GDM1 (cell line): ENCODE measurements around the gene CMTM7.

Source experiments
- DNase-seq: peaks from one replicate; lab custom pipeline; 2025; lab: John Stamatoyannopoulos, UW

Gene CMTM7

DNA sequence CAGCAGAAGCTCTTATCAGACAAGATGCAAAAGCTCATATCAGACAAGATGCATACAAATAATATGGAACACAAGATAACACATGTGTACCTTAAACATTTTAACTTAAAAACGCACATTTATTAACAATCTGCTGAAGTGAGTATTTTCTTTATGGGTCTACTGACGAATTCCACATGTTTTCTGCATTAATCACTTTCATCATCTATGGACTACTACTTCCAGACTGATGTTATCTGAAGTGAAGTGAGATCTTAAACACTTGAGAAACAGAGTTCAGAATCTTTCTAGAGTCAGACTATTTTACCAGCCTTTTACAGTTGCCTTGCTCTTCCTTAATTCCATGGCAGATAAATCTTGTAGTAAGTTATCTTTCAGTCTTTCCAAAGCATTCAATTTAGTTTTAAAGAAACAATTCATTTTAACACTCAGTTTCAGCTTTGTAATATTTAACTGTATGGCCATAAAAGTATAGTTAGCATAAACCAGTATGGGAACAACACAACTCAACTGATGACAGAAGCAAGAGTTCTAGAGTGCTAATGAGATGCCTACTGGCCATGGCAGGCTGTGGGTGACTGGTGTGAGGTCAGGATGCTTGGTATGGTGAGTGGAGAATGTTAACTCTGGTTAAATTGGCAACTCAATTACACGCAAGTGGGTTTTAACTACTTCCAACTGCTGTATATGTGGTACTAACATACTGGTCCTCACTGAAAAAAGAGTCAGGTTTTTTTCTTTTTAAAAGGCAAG, 101.2 kb downstream of the CMTM7 start:
- no peak for DNase-seq

DNA sequence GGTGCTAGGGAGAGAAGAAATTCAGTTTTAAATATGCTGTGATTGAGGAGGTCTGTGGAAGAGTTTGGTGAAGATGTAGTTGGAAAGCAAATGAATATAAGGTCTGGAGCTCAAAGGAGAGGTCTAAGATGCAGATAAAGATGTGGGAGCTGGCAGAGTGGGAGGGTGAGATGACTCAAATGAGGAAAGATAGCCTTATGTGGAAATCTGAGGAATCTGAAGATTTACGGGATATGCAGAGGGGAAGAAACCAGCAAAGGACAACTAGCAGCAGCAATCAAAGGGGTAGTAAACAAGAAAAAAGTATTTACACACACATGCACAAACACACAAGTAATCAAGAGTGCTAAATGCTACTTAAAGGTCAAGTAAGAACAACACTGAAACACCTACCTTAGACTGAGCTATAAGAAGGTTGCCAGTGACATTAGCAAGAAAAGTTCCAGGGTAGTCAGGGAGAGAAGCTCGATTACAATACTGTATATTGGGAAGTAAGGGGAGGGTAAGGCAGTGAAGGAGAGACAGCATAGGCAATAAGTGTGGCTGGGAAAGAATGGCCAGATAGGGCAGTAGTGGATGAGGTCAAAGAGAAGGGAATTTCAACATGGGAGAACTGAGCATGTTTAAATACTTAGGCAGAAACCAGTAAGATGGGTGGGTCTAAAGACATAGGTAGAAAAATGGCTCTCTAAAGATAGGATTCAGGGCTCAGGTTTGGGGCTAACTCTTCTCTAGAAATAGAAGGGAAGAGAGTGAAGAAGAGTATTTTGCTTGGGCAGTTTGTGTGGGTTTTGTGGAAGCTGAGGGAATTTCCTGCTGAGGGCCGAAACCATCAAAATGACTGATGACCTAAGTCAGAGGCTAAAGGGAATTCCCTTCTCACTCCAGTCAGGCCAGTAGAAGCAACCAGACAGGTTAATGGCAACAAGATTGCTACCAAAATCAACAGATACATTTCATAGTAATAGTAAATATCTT, 102.1 kb downstream of the CMTM7 start:
- DNase-seq, result no peak

DNA sequence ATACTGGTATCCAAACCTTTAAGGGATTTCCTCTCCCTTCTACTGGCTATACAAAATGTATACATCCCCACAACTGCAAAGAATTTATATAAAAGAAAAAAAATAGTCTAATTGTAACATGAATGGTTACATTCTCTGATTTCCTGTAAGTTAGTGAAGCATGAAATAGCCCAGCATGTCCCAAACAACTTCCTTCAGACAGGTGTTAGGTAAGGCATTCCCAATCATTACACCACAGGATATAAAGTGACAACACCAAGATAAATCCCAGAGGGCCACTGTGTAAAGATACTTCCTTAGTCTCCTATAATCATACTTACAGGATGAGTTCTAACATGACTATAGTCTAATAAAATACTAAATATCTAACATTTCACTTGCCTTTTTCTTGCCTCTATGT, 103.4 kb downstream of the CMTM7 start:
- no peak for DNase-seq

DNA sequence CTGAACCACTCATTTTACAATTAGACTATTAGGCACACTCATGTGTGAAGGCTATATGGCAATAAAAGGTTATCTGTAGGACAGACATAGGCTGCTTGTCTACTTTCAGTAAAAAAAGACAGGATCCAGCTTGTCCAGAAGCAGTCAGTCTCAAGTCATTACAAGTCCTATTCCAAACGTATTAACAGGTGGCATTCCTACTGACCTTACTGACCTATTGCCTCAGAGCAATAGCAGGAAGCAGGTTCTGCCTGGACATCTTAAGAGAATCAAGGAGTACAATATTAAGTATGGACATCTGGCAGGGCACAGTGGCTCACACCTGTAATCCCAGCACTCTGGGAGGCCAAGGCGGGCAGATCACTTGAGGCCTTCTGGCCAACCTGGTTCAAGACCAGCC, 104.0 kb downstream of the CMTM7 start:
- DNase-seq, result no peak

DNA sequence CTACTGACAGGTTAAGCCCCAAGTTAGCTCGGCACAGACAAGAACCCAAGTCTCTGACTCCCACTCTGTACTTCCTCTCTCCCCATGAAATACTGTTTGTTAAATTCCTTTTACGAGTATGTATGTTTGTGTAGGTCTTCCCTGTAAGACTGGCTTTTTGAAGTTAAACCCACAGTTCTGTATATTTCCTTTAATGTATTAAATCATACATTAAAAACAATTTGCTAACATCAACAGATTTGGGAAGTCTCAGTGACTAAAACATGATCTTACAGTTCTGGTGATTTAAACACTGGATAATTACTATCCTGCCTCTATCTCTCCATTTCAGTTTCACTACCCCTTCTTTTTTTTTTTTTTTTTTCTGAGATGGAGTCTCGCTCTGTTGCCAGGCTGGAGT, 106.6 kb downstream of the CMTM7 start:
- no peak for DNase-seq

DNA sequence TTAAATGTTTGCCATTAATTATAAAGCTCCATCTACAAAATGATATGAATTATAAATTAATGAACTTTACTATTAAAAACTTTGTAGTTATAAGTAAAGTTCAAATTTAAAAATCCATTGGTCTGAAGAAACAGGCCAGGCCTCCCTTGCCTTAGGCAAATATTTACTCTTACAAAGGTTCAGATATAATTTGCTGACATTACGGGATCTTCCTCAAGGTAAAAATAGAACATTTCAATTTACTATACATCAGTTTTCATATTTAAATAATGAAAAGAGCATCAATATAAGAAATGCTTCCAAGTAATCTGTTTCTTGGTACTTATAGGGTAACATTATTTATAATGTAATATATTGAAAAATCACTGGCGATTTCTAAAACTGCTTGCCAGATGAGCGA, 107.3 kb downstream of the CMTM7 start:
- DNase-seq, result no peak

DNA sequence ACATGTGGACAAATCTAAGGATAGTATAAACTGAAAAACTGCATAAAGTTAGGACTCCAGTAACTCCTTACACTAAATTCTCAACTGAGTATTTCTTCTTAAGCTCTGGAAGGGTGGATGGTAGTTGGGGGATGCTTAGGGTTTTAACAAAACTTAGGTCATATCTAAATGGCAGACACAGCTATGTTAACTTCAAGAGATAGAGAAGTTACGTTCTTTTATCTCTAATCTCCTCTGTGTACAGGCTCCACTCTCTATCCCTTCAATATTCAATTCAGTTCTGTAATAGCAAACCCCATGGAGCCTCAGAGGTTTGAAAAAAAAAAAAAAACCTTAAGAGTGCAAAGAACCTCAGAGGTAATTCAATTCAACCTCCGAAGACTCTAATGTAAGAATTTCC, 107.9 kb downstream of the CMTM7 start:
- DNase-seq, result no peak

DNA sequence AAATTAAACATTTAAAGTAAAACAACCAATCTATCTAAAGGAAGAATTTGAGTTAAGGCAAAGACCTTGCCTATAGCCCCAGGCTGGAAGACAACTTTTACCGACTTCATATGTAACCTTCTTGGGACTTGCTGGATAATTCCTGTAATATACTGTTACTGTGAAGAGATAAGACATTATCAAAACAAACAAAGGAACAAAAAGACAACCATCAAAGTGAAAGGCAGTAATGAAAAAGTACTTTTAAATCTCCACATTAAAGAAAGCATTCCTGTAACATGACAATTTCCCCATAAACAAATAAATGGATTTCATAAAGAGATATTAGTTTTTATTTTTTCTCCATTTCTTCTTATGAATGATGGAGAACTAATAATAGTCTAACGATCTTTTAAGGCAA, 108.6 kb downstream of the CMTM7 start:
- DNase-seq, result no peak

DNA sequence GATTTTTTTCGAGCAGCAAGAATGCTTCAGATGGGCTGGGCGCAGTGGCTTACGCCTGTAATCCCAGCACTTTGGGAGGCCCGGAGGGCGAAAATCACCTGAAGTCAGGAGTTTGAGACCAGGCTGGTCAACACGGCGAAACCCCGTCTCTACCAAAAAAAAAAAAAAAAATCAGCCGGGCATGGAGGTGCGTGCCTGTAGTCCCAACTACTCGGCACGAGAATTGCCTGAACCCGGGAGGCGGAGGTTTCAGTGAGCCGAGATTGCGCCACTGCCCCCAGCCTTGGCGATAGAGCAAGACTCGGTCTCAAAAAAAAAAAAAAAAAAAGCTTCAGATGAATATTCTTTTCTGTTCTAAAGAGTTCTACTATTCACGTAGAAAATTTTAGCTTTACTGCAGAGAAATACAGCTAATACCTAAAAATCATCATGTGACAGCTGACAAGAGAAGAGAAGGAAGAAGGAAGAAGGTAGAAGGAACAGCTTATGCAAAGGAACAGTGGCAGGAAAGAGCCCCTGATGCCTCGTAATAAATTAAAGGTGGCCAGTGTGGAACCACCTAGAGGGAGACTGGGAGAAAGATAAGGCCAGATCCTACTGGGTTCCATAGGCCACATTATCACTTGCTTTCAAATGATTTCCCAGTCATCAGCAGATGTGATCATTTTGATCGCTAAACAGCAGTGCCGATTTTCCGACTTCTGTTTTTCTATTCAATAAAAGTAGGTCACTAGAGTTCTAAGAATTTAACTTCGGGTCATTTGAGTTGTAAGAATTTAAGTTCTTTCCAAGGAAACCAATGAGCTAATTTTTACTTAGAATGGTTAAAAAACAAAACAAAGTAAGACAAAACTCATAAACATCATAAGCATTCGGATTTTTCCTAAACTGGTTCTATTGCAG, 109.5 kb downstream of the CMTM7 start:
- no peak for DNase-seq

DNA sequence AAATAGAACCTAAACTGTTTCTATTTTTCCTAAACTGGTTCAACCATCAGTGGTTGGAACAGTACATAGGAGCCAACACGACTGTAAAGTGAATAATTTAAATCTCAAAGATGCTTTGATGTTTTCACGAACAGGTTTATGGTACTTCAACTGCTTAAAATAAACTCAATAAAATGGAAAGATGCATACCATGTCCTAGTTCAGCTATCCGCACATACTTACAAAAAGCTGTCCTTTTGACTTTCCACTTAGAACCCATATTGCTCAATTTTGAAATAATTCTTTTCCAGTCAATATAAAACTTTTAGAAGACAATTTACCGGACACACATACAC, 110.1 kb downstream of the CMTM7 start:
- no peak for DNase-seq

DNA sequence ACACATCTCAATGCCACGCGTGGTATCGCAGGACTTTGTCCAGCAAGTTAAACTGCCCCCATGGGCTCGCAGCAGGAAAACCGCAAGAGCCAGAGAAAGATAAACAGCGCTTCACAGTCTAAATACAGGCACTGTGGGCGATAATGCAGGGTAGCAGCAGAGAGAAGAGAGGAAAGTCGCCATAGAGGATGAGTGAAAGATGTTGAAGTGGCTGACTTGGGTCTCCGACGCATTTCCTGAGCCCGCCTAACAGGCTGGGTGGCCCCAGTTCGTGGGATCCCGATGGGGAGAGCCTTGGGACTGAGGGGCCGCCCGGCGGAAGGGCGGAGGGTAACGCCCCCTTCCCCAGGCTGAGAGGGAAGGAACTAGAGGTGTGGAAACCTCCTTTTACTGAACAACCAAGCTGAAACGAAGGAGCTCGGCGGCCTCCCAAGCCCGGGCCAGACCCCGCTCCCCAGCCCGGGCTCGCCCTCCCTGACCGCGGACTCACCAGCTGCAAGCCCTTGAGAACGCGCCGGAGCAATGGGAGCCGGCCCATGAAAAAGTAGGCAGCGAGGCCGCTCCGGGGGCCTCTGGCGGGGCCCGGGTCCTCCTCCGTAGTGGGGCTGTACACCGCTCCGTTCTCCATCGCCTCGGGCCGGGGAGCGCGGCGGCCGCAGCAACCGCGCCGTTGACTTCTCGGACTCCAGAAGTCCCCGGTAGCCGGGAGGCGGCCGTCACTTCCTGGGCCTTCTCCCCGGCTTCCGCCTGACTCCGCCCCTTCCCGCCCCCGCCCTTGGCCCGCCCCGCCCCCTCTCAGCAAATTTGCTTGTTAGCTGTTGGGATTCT, 110.7 kb downstream of the CMTM7 start, which contains the start of gene CMTM6:
CMTM6 (minus strand) TSS at position 735 of the 828 bp plus-strand sequence; CDS start at position 628, 107 bp downstream.
- peak; percentile 68 for DNase-seq

DNA sequence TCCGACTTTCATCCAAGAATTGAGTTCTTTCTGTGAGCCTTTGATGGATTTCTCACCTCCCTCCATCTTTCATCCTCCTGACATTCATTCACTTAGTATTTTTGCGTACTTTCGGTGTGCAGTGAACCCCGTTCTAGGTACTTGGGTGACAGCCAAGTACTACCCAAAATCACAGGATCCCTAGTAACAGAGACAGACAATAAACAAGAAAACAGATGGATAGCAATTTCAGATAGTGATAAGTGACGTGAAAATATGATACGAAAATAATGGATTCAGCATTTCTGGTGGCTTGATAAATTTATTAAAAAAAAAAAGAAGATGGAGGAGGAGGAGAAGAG, 111.3 kb downstream of the CMTM7 start:
- DNase-seq, result no peak
